NCI-H2107 (cell line): ENCODE measurements around the gene SPATA6L.

ENCODE experiments used
- DNase-seq: peaks from one replicate; lab custom pipeline; 2025; lab: John Stamatoyannopoulos, UW

SPATA6L gene

GRCh38 chr9:4584636-4585035 is 81.6 kb downstream of the SPATA6L start:
- no peak for DNase-seq

GRCh38 chr9:4583001-4583400 is 83.3 kb downstream of the SPATA6L start:
- no peak for DNase-seq

GRCh38 chr9:4581861-4582565 is 84.3 kb downstream of the SPATA6L start:
- DNase-seq, result no peak

GRCh38 chr9:4581035-4581760 is 85.1 kb downstream of the SPATA6L start:
- no peak for DNase-seq

- DNase-seq, result no peak
These were observed 87.3 kb downstream of the SPATA6L start for GRCh38 chr9:4579001-4579400.

- no peak for DNase-seq
These were observed 89.8 kb downstream of the SPATA6L start for GRCh38 chr9:4576448-4576847.

- DNase-seq, result no peak
These were observed 90.3 kb downstream of the SPATA6L start for GRCh38 chr9:4575997-4576396.

- no peak for DNase-seq
These were observed 91.5 kb downstream of the SPATA6L start for GRCh38 chr9:4574657-4575243.

GRCh38 chr9:4573634-4574389 is 92.5 kb downstream of the SPATA6L start:
- no peak for DNase-seq

GRCh38 chr9:4573176-4573575 is 93.1 kb downstream of the SPATA6L start:
- DNase-seq, result no peak

- DNase-seq, result no peak
These were observed 94.0 kb downstream of the SPATA6L start for GRCh38 chr9:4572184-4572826.

- no peak for DNase-seq
These were observed 97.2 kb downstream of the SPATA6L start for GRCh38 chr9:4569101-4569500.

- no peak for DNase-seq
These were observed 98.7 kb downstream of the SPATA6L start for GRCh38 chr9:4567601-4568000.

GRCh38 chr9:4566806-4567205 is 99.5 kb downstream of the SPATA6L start:
- DNase-seq, result no peak

- DNase-seq, result no peak
These were observed 103.2 kb downstream of the SPATA6L start for GRCh38 chr9:4563105-4563504.

GRCh38 chr9:4559261-4560182 is 106.8 kb downstream of the SPATA6L start:
- DNase-seq, result no peak

- DNase-seq, result no peak
These were observed 107.8 kb downstream of the SPATA6L start for GRCh38 chr9:4558371-4558998.

GRCh38 chr9:4555236-4555635 is 111.0 kb downstream of the SPATA6L start:
- DNase-seq, result no peak

GRCh38 chr9:4553951-4554381 is 112.3 kb downstream of the SPATA6L start:
- DNase-seq, result no peak

GRCh38 chr9:4550777-4551484 is 115.3 kb downstream of the SPATA6L start:
- DNase-seq, result no peak
